GM12892 (cell line): ENCODE results near the gene CHRNA7.

Experiments used
- POLR2A ChIP-seq: IDR thresholded peaks from 2 replicates; pipeline ENCODE4 v1.6.1; 2011; ENCODE audit warnings: low read depth, low read length, control low read depth
- POLR2AphosphoS5 ChIP-seq: IDR thresholded peaks from 2 replicates; pipeline ENCODE4 v1.6.1; 2011; ENCODE audit warnings: low read depth, low read length, control low read depth
- TAF1 ChIP-seq: IDR thresholded peaks from 2 replicates; pipeline ENCODE4 v1.6.1; 2011; ENCODE audit warnings: low read depth, mild to moderate bottlenecking, control low read depth, low read length, borderline replicate concordance

DNA sequence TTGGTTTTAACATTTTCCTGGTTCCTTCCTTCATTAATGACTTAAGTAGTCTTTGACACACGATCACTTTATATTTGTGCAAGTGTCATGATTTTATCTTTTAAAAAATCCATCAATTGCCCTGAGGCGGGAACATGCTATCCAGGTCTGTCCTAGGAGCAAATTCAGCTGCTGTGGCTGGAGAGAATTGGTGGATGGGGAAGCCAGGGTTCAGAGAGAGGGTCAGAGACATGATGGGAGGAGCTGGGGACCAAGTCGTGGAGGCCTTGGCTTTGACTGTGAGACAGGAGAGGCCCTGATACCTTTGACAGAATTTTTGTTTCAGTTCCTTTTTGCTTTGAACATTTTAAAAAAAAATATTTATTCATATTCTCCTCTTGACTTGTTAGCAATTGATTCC, 89.0 kb downstream of the CHRNA7 start:
- TF ChIP-seq POLR2A (no peak), POLR2AphosphoS5 (no peak), TAF1 (no peak)
